Neural cell (in vitro differentiated cells): ENCODE results near the gene IMPA2. TPM values are rescaled to one million over a fixed set of nuclear protein-coding genes. Genes with fewer than 3 reads are reported as not detected.

Source experiments
- H2AFZ ChIP-seq: fragments of 200-600, 300-800 bp; sonication (generic), shearing (Covaris generic); 2 replicates; pipeline ENCODE4 v1.6.0; 2014; ENCODE audit warnings: low read depth, mild to moderate bottlenecking, antibody characterized with exemption, low read length, moderate library complexity
- H3F3A ChIP-seq: fragments of 200-600 bp; shearing (Covaris generic); 2 replicates; pipeline ENCODE4 v1.6.1; 2016; ENCODE audit warnings: mild to moderate bottlenecking, moderate library complexity, mixed read lengths, antibody characterized with exemption, low read length; ENCODE audit not compliant: insufficient read depth, poor library complexity, severe bottlenecking
- H3K27ac ChIP-seq: fragments of 200-600, 300-800 bp; sonication (generic), shearing (Covaris generic); 2 replicates; pipeline ENCODE4 v1.5.1; 2014; ENCODE audit warnings: mild to moderate bottlenecking, low read length, moderate library complexity
- H3K27me3 ChIP-seq: fragments of 300-800, 200-600 bp; sonication (generic), shearing (Covaris generic); 2 replicates; pipeline ENCODE4 v1.6.0; 2014; ENCODE audit warnings: mild to moderate bottlenecking, low read depth, low read length, moderate library complexity; ENCODE audit not compliant: insufficient read depth
- H3K36me3 ChIP-seq: fragments of 300-800, 200-600 bp; sonication (generic), shearing (Covaris generic); 2 replicates; pipeline ENCODE4 v1.5.1; 2014; ENCODE audit warnings: mild to moderate bottlenecking, antibody characterized with exemption, low read length, moderate library complexity; ENCODE audit not compliant: insufficient read depth
- H3K4me2 ChIP-seq: fragments of 300-800, 200-600 bp; sonication (generic), shearing (Covaris generic); 2 replicates; pipeline ENCODE4 v1.6.0; 2014; ENCODE audit warnings: mild to moderate bottlenecking, low read length
- H3K4me3 ChIP-seq: fragments of 300-800, 200-600 bp; sonication (generic), shearing (Covaris generic); 2 replicates; pipeline ENCODE4 v1.5.1; 2014; ENCODE audit warnings: mild to moderate bottlenecking, low read length, moderate library complexity
- H3K79me2 ChIP-seq: fragments of 200-600 bp; shearing (Covaris generic); replicated peaks from 2 replicates; pipeline ENCODE4 v1.6.0; 2014; ENCODE audit warnings: mild to moderate bottlenecking, low read length, moderate library complexity; ENCODE audit not compliant: insufficient read depth
- H3K9ac ChIP-seq: fragments of 300-800, 200-600 bp; sonication (generic), shearing (Covaris generic); 2 replicates; pipeline ENCODE4 v1.6.1; 2016; ENCODE audit warnings: mild to moderate bottlenecking, low read length, mixed read lengths
- H3K9me2 ChIP-seq: fragments of 200-600 bp; shearing (Covaris generic); 2 replicates; pipeline ENCODE4 v1.6.1; 2016; ENCODE audit warnings: mild to moderate bottlenecking, low read length, mixed read lengths; ENCODE audit not compliant: insufficient read depth
- H3K9me3 ChIP-seq: fragments of 200-600, 300-800 bp; sonication (generic), shearing (Covaris generic); 2 replicates; pipeline ENCODE4 v1.6.1; 2016; ENCODE audit warnings: mild to moderate bottlenecking, mixed run types, low read length, moderate library complexity, mixed read lengths
- H4K20me1 ChIP-seq: fragments of 200-600 bp; shearing (Covaris generic); 2 replicates; pipeline ENCODE4 v1.6.1; 2016; ENCODE audit warnings: mild to moderate bottlenecking, mixed run types; ENCODE audit not compliant: insufficient read depth
- CTCF ChIP-seq: fragments of 450-650 bp; IDR thresholded peaks from 2 replicates; pipeline ENCODE4 v1.5.1; 2014; ENCODE audit warnings: antibody characterized with exemption, mild to moderate bottlenecking, moderate library complexity; ENCODE audit not compliant: poor library complexity, severe bottlenecking
- EP300 ChIP-seq: fragments of 450-650 bp; conservative IDR thresholded peaks from 2 replicates; pipeline ENCODE4 v1.6.1; 2014; ENCODE audit warnings: antibody characterized with exemption, mild to moderate bottlenecking, moderate library complexity; ENCODE audit not compliant: poor library complexity, severe bottlenecking
- EZH2 ChIP-seq: fragments of 200-600, 300-800 bp; shearing (Covaris generic), sonication (generic); IDR thresholded peaks from 2 replicates; pipeline ENCODE4 v1.6.1; 2014; ENCODE audit warnings: antibody characterized with exemption, low read length, borderline replicate concordance, mild to moderate bottlenecking; ENCODE audit not compliant: insufficient read depth, poor library complexity, severe bottlenecking
- MXI1 ChIP-seq: fragments of 450-650 bp; conservative IDR thresholded peaks from 2 replicates; pipeline ENCODE4 v1.6.1; 2014; ENCODE audit warnings: antibody characterized with exemption, mild to moderate bottlenecking; ENCODE audit not compliant: poor library complexity, severe bottlenecking
- POLR2AphosphoS5 ChIP-seq: IDR thresholded peaks from 2 replicates; pipeline ENCODE4 v1.6.1; 2012
- RAD21 ChIP-seq: fragments of 450-650 bp; conservative IDR thresholded peaks from 2 replicates; pipeline ENCODE4 v1.6.1; 2014; ENCODE audit warnings: antibody characterized with exemption, mild to moderate bottlenecking, moderate library complexity
- REST ChIP-seq: IDR thresholded peaks from 2 replicates; pipeline ENCODE4 v1.6.1; 2012; ENCODE audit warnings: borderline replicate concordance
- SMC3 ChIP-seq: fragments of 450-650 bp; conservative IDR thresholded peaks from 2 replicates; pipeline ENCODE4 v1.6.1; 2014; ENCODE audit warnings: antibody characterized with exemption, mild to moderate bottlenecking, moderate library complexity; ENCODE audit not compliant: poor library complexity
- TAF1 ChIP-seq: IDR thresholded peaks from 2 replicates; pipeline ENCODE4 v1.6.1; 2012; ENCODE audit warnings: low read depth
- polyA plus RNA-seq: library from polyadenylated mRNA; depleted of rRNA; stranded (reverse); fragments of >200 nt; gene quantifications from 2 replicates; pipeline ENCODE4 v1.2.3, GENCODE V29; 2014

IMPA2 gene
- polyA plus RNA-seq, 1 donor from 2014 or later: 2.7 TPM

GRCh38 chr18:12001421-12001820 is 20.1 kb downstream of the IMPA2 start:
- no peak for TF ChIP-seq EP300
- no peak for TF ChIP-seq CTCF
- no peak for TF ChIP-seq MXI1
- TF ChIP-seq SMC3: no peak
- TF ChIP-seq EZH2: no peak
- no peak for TF ChIP-seq REST
- TF ChIP-seq RAD21: no peak
- no peak for TF ChIP-seq POLR2AphosphoS5
- no peak for TF ChIP-seq TAF1
- Histone ChIP-seq H3K27me3 (no peaks in the 10 kb centered on the region), H3K4me3 (no peak overlapping the region)

GRCh38 chr18:12003894-12004293 is 22.6 kb downstream of the IMPA2 start:
- H3K4me3 ChIP-seq: no peak overlapping the region
- H3K79me2 ChIP-seq: no peaks in the 10 kb centered on the region

More at GRCh38 chr18:12001421-12001820, 20.1 kb downstream of the IMPA2 start:
- H3F3A ChIP-seq: no peaks in the 10 kb centered on the region
- no peaks in the 10 kb centered on the region for H3K79me2 ChIP-seq
- H2AFZ ChIP-seq: no peak overlapping the region
- no peaks in the 10 kb centered on the region for H3K9me3 ChIP-seq
- H3K27ac ChIP-seq: no peak overlapping the region
- no peak overlapping the region for H3K4me2 ChIP-seq
- no peaks in the 10 kb centered on the region for H4K20me1 ChIP-seq
- H3K36me3 ChIP-seq: no peaks in the 10 kb centered on the region
- H3K9ac ChIP-seq: no peak overlapping the region
- H3K9me2 ChIP-seq: no peaks in the 10 kb centered on the region

More at GRCh38 chr18:12003894-12004293, 22.6 kb downstream of the IMPA2 start:
- H3K27ac ChIP-seq: no peak overlapping the region
- H3F3A ChIP-seq: no peaks in the 10 kb centered on the region
- no peaks in the 10 kb centered on the region for H4K20me1 ChIP-seq
- no peaks in the 10 kb centered on the region for H3K9me3 ChIP-seq
- no peak overlapping the region for H2AFZ ChIP-seq
- no peak overlapping the region for H3K9ac ChIP-seq
- H3K9me2 ChIP-seq: no peaks in the 10 kb centered on the region
- no peak for TF ChIP-seq EP300
- no peak for TF ChIP-seq CTCF
- TF ChIP-seq EZH2: no peak
- no peak for TF ChIP-seq TAF1
- TF ChIP-seq RAD21: no peak
- no peak overlapping the region for H3K4me2 ChIP-seq
- H3K27me3 ChIP-seq: no peaks in the 10 kb centered on the region
- H3K36me3 ChIP-seq: no peaks in the 10 kb centered on the region
